Skeletal muscle cell (primary cell): Measurements from ENCODE around the gene DTD1.

Experiments used
- DNase-seq: peaks from one replicate; pipeline ENCODE4 v3.0.0-alpha.2; 2010; ENCODE audit warnings: low read depth
- H3K4me3 ChIP-seq: 2 replicates; pipeline ENCODE4 v1.5.1; 2011; ENCODE audit warnings: low read depth, mild to moderate bottlenecking, control low read depth, low read length, moderate library complexity

Gene DTD1

DNA sequence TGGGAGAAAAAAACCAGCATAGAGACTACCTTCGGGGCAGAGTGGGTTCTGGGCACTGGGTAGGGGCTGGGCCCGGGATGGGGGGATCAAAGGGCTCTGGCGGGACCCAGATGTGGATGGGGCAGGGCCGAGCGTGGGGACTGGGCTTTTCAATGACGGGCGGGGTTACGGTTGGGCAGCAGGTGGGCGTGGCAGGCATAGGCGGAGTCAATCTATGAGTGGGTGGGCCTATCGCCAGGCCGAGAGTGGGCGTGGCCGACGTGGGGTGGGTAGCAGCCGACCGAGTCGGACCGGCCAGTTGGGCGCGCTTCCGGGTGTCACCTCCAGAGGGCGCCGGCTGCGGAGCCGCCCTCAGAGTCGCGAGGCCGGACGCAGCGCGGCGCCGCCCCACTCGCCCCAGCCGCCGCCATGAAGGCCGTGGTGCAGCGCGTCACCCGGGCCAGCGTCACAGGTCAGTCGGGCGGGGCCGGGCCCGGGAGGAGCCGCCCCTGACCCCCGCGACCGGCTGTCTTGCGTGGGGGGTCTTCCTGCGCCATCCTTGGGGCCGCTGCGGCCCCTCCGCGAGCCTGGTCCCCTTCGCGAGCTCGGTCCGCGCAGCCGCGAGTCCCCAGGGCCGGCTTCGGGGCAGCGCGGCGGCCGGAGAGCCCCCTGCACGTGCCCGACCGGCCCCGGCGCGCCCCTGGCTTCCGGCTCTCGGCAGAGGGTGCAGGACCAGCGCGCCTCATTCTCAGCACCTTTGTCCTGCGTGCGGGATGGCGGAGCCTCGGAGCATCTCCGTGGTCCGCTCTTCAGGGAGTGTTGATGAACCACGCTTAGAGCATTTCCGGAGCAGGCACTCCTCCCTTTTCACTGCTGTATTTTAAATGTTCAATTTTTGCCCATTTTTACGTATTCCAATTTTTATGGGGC lies at the start of gene DTD1:
Gene DTD1 (plus strand): TSS at position 390 of the 909 bp plus-strand sequence. CDS start 19 bp downstream, at position 409.
- peak; percentile 52 for DNase-seq
- H3K4me3 ChIP-seq, result peak within 1 kb of the TSS; percentile 69

DNA sequence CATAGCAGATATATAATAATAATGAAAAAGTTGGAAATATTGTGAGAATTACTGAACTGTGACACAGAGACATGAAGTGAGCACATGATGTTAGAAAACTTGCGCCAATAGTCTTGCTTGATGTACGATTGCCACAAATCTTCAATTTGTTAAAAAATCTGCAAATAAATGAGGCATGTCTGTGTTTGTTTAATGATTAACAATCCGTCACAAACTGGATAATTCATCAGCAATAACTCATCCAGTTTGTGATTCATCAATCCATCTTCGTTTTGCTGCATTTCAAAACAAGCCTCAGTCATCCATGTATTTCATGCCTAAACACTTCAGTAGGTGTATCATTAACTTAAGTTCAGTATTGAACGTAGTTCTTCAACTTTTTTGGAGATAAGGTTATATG lies 46.1 kb upstream of the DTD1 start:
- H3K4me3 ChIP-seq, result no peak overlapping the region
- no peak for DNase-seq

DNA sequence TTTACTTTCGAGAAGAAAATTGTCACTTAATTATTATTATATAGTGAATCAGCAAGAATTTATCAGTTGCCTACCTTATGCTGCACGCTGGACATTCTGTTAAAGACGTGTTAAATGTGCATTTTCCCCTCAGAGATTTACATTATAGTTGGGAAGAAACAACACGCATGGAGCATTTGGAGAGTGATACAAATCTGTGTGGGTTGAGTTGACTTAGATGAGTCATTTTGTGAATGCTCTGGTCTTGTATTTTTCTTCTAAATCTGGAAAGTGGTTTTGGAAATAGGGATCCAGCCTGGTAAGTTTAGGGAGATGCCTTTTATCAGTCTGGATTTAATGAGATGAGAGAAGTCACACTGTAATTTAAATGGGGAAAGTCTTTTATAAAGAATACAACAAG lies 44.6 kb upstream of the DTD1 start:
- DNase-seq, result no peak
- no peak overlapping the region for H3K4me3 ChIP-seq

GRCh38 chr20:18543932-18544331 lies 43.9 kb upstream of the DTD1 start:
- no peak for DNase-seq
- H3K4me3 ChIP-seq, result no peak overlapping the region

- DNase-seq, result no peak
- no peak overlapping the region for H3K4me3 ChIP-seq
Measured at GRCh38 chr20:18545566-18545965, 42.3 kb upstream of the DTD1 start.

DNA sequence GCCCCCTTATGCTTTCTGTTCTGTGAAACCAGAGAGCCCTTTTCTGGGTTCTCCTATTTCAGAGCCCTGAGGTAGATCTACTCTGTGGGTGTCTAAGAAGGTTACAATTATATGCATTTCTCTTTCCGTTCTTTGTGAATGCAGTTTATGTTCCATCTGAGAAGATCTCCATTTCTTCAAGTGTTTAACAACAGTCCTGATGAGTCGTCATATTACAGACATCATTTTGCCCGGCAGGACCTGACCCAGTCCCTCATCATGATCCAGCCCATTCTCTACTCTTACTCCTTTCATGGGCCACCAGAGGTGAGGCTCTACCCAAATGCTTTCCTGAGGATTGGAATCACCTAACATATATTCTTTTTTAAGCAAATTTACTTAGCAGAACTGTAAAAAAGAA lies 39.4 kb upstream of the DTD1 start:
- H3K4me3 ChIP-seq, result no peak overlapping the region
- no peak for DNase-seq

- no peak for DNase-seq
- H3K4me3 ChIP-seq, result no peak overlapping the region
Measured at GRCh38 chr20:18553746-18554145, 34.1 kb upstream of the DTD1 start.

GRCh38 chr20:18566892-18567738 lies 20.7 kb upstream of the DTD1 start, which contains the start of gene SMIM26:
Gene SMIM26 (plus strand): TSS chr20:18567432. CDS start chr20:18567479, 47 bp downstream.
- peak; percentile 53 for DNase-seq
- H3K4me3 ChIP-seq, result peak within 1 kb of the TSS; percentile 73

- H3K4me3 ChIP-seq, result peak overlapping the region; percentile 73
- no peak for DNase-seq
Measured at GRCh38 chr20:18567739-18568091, 20.1 kb upstream of the DTD1 start.

- no peak for DNase-seq
- H3K4me3 ChIP-seq, result no peak overlapping the region
Measured at GRCh38 chr20:18571009-18571408, 16.8 kb upstream of the DTD1 start.

- DNase-seq, result no peak
- H3K4me3 ChIP-seq, result no peak overlapping the region
Measured at GRCh38 chr20:18571578-18571977, 16.3 kb upstream of the DTD1 start.

DNA sequence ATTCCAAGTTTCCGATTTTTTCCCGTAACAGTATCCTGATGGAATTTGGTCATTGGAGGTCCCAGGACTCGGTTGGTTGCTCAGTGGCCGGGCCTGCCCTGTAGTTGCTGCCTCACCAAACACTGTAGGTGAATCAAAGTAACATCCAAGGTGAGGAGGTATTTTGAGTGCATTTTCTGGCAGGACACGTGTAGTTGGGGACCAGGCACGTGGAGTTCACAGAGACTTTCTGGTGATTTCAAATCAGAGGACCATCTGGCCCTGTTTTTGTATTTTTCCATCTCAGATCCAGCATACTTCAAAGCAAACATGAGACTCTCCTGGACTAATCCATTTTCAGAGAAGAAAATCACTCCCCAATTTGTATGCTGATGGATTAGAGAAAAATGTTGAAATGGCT lies 9.9 kb upstream of the DTD1 start:
- H3K4me3 ChIP-seq, result no peak overlapping the region
- no peak for DNase-seq

DNA sequence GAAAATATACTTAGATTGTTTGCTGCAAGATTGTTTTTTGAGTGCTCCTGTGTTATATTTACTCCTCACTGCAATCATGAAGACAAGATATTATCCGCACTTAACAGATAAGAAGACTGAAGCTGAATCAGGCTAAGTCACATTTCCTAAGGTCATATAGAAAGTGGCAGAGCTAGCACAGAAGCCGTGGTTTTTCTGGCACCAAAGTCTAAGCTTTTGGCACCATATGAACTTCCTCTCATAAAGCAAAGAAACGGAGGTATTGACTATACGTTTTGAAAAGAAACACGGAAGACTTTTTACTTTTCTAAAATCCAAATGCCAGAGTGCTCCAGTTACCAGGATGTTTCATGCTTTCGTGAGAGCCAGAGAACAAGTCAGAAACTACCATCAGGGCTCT lies 9.3 kb upstream of the DTD1 start:
- DNase-seq, result no peak

GRCh38 chr20:18580012-18580411 lies 7.8 kb upstream of the DTD1 start:
- no peak for DNase-seq

More for the DNA sequence above, 9.3 kb upstream of the DTD1 start:
- no peak overlapping the region for H3K4me3 ChIP-seq

GRCh38 chr20:18585134-18585533 lies 2.7 kb upstream of the DTD1 start:
- peak; percentile 56 for DNase-seq
- H3K4me3 ChIP-seq, result no peak overlapping the region

More at GRCh38 chr20:18580012-18580411, 7.8 kb upstream of the DTD1 start:
- H3K4me3 ChIP-seq, result no peak overlapping the region

DNA sequence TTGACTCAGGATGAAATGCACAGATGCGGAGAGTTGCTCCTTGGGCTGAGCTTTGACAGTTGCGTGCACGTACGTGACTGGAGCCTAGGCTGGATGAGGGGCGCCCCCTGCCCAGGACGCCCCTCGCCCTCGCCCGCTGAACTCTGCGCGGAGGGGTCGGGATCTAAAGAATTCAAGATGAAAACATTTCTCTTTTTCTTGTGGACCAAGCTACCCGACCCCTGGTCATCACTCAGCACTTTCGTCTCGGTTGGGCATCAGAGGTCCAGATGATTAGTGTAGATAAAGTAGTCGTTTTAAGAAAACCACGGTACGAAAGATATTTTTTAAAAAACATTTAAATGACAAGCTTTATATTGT lies 700 bp downstream of the DTD1 start:
- peak overlapping the region; percentile 69 for H3K4me3 ChIP-seq
- no peak for DNase-seq

DNA sequence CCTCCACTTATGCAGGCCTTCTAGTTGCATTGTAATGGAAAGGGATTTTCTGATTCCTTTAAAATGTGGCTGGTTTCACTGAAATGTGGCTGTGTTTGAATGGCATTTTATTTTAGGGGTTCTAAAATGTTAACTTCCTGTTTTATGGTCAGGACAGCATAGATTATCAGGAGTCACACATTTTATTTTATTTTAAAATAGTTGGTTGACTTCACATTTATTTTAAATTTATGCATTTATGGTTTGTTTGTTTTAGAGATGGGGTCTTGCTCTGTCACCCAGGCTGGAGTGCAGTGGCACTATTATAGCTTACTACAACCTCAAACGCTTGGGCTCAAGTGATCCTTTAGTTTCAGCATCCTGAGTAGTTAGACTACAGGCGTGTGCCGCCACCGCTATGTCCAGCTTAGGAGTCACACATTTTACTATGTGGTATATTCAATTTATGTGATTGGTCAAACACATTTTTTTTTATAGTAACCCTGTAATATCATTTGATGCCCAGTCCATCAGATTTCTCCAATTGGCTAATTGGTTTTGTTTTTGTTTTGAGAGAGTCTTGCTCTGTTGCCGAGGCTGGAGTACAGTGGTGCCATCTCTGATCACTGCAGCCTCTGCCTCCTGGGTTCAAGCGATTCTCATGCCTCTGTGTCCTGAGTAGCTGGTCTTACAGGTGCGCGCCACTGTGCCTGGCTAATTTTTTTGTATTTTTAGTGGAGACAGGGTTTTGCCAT lies 2.3 kb downstream of the DTD1 start:
- DNase-seq, result no peak
- H3K4me3 ChIP-seq, result no peak overlapping the region

DNA sequence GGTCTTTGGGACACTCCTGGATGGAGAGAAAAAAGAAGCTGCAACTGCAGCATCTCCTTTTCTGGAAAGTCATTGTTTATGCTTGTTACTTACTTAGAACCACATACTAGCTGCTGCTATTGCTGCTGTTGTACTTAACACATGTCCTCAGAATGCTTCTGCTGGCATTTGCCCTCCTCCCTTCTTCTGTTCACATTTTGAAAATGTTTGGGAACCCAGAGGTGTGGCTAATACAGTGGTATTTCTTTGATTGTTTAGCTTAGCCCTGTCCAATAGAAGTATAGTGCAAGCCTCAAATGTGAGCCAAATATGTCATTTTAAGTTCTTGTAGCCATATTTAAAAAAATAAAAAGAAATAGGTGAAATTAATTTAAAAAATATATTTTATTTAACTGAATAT lies 8.4 kb downstream of the DTD1 start:
- H3K4me3 ChIP-seq, result no peak overlapping the region
- DNase-seq, result no peak

DNA sequence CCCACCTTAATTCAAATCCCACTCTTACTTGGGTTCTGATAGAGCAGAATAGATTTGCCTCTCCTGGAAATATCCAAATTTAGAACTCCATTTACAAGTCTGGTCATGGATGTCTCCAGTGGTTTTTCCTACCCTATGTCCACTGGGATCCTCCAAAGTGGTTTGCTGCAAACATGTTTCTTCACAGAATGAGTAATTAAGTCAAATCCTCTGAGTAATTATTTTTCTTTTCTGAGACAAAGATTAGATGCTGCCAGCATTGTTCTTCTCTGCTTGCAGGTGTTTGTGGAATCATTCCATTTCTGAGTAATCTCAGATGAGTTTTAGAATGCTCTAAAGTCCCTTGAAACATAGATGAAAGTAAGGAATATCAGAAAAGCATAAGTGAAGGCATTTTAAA lies 21.9 kb downstream of the DTD1 start:
- no peak overlapping the region for H3K4me3 ChIP-seq
- no peak for DNase-seq

DNA sequence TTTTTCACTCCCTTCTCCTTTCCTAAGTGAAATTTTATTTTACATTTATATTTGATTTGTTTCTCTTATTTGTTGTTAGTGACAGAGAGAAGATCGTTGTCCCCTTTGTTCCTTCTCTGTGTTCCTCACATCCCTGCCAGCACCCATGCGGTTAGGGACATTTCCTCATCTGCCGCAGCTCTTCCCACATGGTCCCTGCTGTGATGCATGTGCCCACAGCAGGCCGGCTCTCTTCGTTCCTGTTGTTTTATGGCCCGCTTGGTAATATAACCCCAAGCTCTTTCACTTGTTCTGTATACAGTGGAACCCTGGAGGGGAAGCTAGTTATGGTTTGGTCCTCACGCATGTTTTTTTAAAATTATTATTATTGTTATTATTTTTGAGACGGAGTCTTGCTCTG lies 23.6 kb downstream of the DTD1 start:
- DNase-seq, result no peak
- no peak overlapping the region for H3K4me3 ChIP-seq
